ENCODE data around the gene HUS1B.
"Not testable (repeated sequence)": the region's sequence is repeated elsewhere in the genome, so short reads cannot be mapped to it uniquely, and the experiment has no call there.

HUS1B gene

DNA sequence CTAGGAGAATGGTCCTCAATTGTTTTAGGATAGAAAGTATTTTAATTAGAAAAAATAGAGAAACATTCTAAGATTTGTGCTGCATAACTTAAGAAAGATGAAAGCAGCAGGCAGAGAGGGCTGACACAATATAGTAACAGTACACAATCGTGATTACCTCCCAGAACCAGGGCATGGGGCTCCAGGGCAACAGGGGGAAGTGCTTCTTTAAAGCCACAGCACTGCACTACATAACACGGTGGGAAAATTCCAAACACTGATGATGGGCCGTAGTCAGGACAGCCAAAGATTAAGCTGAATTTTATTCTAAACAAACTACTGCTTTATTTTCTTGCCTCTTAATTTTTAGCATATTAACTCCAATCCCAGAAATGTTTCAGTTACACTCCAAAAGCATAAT, 21.6 kb upstream of the HUS1B start:
- no peak for DNase-seq (ENCODE audit: low read depth)

GRCh38 chr6:677919-678318, 21.0 kb upstream of the HUS1B start:
- DNase-seq (ENCODE audit: low read depth): no peak

- no peak for DNase-seq (ENCODE audit: low read depth)
These were observed 18.1 kb upstream of the HUS1B start for GRCh38 chr6:674956-675355.

GRCh38 chr6:674406-674805, 17.5 kb upstream of the HUS1B start:
- DNase-seq (ENCODE audit: low read depth): no peak

DNA sequence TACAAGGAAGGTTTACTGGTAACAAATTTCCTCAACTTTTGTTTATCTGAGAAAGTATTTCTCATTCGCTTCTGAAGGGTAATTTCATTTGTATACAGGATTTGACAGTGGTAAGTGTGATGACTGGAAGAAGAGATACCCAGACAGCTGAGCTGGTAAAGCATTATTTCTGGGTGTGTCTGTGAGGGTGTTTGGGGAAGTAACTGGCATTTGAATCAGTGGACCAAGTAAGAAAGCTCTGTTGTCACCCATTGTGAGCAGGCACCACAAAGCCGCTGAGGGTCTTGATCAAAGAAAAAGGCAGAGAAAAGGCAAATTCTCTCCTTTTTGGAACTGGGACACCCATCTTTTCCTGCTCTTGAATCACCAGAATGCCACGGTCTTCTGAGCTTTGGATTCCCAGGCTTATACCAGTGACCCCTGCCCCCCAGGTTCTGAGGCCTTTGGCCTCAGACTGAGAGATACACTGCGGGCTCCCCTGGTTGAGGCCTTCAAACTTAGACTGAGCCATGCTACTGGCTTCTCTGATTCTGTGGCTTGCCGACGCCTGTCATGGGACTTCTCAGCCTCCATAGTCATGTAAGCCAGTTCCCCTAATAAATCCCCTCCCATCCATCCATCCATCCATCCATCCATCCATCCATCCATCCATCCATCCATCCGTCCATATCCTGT, 10.5 kb upstream of the HUS1B start:
- no peak for DNase-seq (ENCODE audit: low read depth)

- no peak for DNase-seq (ENCODE audit: low read depth)
These were observed 8.7 kb upstream of the HUS1B start for GRCh38 chr6:665403-666267.

DNA sequence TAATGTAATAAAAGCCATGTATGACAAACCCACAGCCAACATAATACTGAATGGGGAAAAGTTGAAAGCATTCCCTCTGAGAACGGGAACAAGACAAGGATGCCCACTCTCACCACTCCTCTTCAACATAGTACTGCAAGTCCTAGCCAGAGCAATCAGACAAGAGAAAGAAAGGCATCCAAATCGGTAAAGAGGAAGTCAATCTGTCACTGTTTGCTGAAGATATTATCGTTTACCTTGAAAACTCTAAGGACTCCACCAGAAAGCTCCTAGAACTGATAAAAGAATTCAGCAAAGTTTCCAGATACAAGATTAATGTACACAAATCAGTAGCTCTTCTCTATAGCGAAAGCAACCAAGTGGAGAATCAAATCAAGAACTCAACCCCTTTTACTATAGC, 6.9 kb upstream of the HUS1B start:
- DNase-seq (ENCODE audit: low read depth): not testable (repeated sequence)

DNA sequence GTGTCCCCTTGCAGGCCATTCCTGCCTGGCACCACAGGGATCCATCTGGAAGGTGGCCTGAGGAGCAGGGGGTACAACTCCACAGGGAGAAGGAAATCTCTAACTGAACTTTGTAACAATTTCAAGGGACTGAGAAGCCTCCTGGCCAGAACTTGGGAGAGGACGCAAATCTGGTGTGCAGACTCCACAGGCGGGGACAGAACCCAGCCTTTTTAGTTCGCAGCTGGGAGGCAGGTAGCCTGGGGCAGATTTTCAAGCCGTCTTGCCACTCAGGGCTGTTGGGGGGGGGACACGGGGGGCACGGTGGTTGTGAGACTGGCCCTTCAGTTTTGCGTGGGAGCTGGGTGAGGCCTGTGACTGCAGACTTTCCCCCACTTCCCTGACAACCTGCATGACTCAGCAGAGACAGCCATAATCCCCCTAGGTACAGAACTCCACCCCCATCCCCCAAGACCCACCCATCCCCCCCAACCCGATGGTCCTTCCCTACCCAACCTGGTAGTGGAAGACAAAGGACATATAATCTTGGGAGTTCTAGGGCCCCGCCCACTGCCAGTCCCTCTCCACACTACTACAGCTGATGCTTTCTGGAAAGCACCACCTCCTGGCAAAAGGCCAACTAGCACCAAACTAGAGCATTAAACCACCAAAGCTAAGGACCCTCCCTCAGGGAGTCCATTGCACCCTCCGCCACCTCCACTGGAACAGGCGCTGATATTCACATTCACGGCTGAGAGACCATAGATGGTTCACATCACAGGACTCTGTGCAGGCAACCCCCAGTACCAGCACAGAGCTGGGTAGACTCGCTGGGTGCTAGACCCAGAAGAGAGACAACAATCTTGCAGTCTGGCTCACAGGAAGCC, 3.0 kb upstream of the HUS1B start:
- no peak for DNase-seq (ENCODE audit: low read depth)

DNA sequence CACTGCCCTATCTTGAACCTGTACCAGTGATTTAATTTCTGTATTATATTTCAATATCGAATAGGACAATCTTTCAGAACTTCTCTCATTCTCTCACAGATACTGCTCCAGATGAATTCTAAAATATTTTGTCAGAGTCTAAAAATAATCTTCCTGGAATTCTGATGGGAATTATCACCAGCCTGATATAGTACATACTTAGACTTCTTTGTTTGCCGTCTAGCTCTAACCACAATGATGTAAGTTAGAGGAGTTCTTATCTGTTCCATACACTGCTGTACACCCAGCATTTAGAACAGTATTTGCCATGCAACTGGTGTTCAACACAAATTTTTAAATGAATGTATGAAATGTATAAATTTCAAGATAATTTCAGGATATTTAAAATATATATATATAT, 1.3 kb upstream of the HUS1B start:
- no peak for DNase-seq (ENCODE audit: low read depth)

DNA sequence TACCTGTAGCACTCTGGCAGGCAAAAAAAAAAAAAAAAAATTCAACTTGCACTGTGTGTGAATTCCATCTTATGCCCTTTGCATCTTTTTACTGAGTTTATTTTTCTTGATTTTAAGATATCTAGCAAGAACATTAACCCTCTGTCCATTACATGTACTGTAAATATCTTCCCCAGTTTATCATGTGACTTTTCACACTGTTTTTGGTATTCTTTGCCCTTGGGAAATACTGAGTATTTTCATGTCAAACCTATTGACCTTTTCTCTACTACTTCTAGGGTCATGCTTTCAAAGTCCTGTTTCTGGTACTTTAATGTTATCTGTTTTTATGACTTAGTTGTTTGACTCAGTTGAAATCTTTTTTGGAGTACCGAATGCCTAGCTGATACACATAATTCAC, 843 bp upstream of the HUS1B start:
- DNase-seq (ENCODE audit: low read depth): no peak

- DNase-seq (ENCODE audit: low read depth): no peak
These were observed 2.8 kb downstream of the HUS1B start for GRCh38 chr6:654136-654535.

GRCh38 chr6:652865-653264, 4.0 kb downstream of the HUS1B start:
- no peak for DNase-seq (ENCODE audit: low read depth)

DNA sequence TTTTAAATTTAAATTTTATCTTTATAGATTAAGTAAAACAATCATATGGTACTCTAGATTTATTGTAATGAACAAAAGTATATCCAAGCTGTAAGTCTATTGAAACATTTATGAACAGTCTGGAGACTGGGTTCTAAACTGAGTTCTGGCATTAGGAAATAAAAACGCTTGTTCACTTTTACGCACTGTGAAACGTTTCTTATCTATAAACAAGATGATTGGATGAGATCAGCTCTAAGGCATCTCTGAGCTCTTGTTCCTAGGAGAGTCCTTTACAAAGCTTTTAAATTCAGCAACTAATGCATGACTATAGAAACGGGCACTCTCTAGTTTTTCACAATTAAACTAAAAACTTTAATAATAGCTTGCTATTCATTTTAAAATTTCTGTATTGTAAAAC, 6.8 kb downstream of the HUS1B start:
- DNase-seq (ENCODE audit: low read depth): no peak

DNA sequence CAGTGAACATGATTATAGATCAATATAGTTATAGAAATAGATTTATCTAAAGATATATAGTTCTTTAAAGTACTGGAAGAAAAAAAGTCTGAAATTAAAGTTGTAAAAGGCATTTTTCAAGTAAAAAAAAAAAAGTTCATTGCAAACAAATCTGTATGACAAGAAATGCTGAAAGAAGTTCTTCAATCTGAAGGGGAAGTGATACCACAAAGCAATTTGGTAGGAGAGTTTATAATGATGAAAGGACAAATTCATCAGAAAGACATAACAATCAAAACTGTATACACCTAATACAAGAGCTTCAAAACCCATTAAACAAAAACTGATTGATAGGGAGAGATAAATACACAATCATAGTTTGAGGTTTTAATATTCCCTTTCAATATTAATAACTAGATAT, 14.1 kb downstream of the HUS1B start:
- no peak for DNase-seq (ENCODE audit: low read depth)

GRCh38 chr6:641225-641985, 15.5 kb downstream of the HUS1B start:
- DNase-seq (ENCODE audit: low read depth): no peak

- DNase-seq (ENCODE audit: low read depth): no peak
These were observed 20.4 kb downstream of the HUS1B start for GRCh38 chr6:636488-636887.

- no peak for DNase-seq (ENCODE audit: low read depth)
These were observed 21.7 kb downstream of the HUS1B start for GRCh38 chr6:635233-635632.

GRCh38 chr6:633611-634010, 23.3 kb downstream of the HUS1B start:
- no peak for DNase-seq (ENCODE audit: low read depth)

DNA sequence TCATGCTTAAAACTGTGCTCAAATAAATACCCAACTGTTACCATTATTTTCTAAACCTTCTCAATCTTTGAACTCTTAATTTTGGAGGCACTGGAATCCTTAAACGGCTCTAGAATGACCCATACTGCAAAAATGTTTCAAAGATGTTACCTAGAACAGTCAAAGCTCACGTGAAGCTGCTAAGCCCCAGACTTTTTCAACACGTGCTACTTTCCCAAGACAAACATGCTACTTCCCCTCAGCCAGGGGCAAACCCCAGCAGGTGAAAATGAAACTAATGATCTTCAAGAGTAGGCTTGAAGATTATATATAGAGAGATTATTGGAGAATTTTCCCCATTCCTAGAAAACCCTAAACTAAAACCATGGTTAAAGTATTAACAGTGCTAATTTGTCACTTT, 28.1 kb downstream of the HUS1B start:
- no peak for DNase-seq (ENCODE audit: low read depth)

DNA sequence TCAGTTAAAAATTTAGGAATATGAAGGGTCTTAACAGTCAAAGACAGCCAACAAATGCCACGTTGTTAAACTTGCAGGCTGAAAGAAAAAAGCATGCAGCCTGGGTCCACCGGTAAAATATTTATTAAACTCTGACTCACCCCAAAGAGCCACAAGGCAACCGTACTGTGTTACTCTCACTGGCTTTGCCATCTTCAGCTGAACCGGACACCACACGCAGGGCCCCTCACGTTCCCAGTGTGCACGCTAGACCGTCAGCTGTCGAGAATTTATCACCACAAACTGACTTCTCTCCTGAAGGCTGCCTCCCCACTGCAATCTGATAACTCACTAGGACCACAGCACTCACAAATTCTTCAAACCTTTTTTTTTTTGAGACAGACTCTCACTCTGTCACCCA, 30.7 kb downstream of the HUS1B start:
- DNase-seq (ENCODE audit: low read depth): no peak

- DNase-seq (ENCODE audit: low read depth): peak; percentile 2
These were observed 31.9 kb downstream of the HUS1B start for GRCh38 chr6:624979-625378.

- DNase-seq (ENCODE audit: low read depth): no peak
These were observed 34.4 kb downstream of the HUS1B start for GRCh38 chr6:622462-622861.
